ENCODE measurements around the gene P2RX3.

The P2RX3 gene

GRCh38 chr11:57321388-57322255 is 16.5 kb upstream of the P2RX3 start:
- Histone ChIP-seq H3K36me3 (ENCODE audit: control insufficient read depth in 1 of 2, insufficient read depth in 2 of 2, low read length in 2 of 2) (peaks cover 18 to 29% of the 10 kb centered on the region in 2 donors), H3K4me1 (ENCODE audit: control insufficient read depth in 1 of 2, insufficient read depth in 2 of 2, low read length in 2 of 2) (peaks cover 30 to 50% of the 10 kb centered on the region in 2 donors), H3K27ac (ENCODE audit: low read length) (peak overlapping the region; percentile 82), H3K9me3 (ENCODE audit: control insufficient read depth in 1 of 2, low read length in 2 of 2) (no peaks in the 10 kb centered on the region), H3K27me3 (ENCODE audit: low read depth, low read length) (no peaks in the 10 kb centered on the region), H3K4me3 (ENCODE audit: low read depth in 1 of 2, low read length in 2 of 2) (peak overlapping the region; percentile 34 to 52)

GRCh38 chr11:57322256-57323166 is 15.6 kb upstream of the P2RX3 start:
- Histone ChIP-seq H3K4me1 (ENCODE audit: control insufficient read depth in 1 of 2, insufficient read depth in 2 of 2, low read length in 2 of 2) (peaks cover 25 to 41% of the 10 kb centered on the region in 2 donors), H3K36me3 (ENCODE audit: control insufficient read depth in 1 of 2, insufficient read depth in 2 of 2, low read length in 2 of 2) (peaks cover 18 to 28% of the 10 kb centered on the region in 2 donors), H3K9me3 (ENCODE audit: control insufficient read depth in 1 of 2, low read length in 2 of 2) (no peaks in the 10 kb centered on the region), H3K4me3 (ENCODE audit: low read depth in 1 of 2, low read length in 2 of 2) (peak overlapping the region; percentile 78 to 83), H3K27ac (ENCODE audit: low read length) (peak overlapping the region; percentile 82), H3K27me3 (ENCODE audit: low read depth, low read length) (no peaks in the 10 kb centered on the region)

GRCh38 chr11:57323167-57323854 is 14.8 kb upstream of the P2RX3 start:
- Histone ChIP-seq H3K4me3 (ENCODE audit: low read depth in 1 of 2, low read length in 2 of 2) (peak overlapping the region; percentile 78 to 83), H3K4me1 (ENCODE audit: control insufficient read depth in 1 of 2, insufficient read depth in 2 of 2, low read length in 2 of 2) (peaks cover 18 to 33% of the 10 kb centered on the region in 2 donors), H3K36me3 (ENCODE audit: control insufficient read depth in 1 of 2, insufficient read depth in 2 of 2, low read length in 2 of 2) (peaks cover 19 to 33% of the 10 kb centered on the region in 2 donors), H3K27ac (ENCODE audit: low read length) (peak overlapping the region; percentile 82), H3K27me3 (ENCODE audit: low read depth, low read length) (no peaks in the 10 kb centered on the region), H3K9me3 (ENCODE audit: control insufficient read depth in 1 of 2, low read length in 2 of 2) (no peaks in the 10 kb centered on the region)

GRCh38 chr11:57323855-57324153 is 14.3 kb upstream of the P2RX3 start:
- no peaks in the 10 kb centered on the region for H3K9me3 ChIP-seq (ENCODE audit: control insufficient read depth in 1 of 2, low read length in 2 of 2)
- peak overlapping the region; percentile 78 to 83 for H3K4me3 ChIP-seq (ENCODE audit: low read depth in 1 of 2, low read length in 2 of 2)
- H3K36me3 ChIP-seq (ENCODE audit: control insufficient read depth in 1 of 2, insufficient read depth in 2 of 2, low read length in 2 of 2), result peaks cover 21 to 38% of the 10 kb centered on the region in 2 donors
- peaks cover 18 to 29% of the 10 kb centered on the region in 2 donors for H3K4me1 ChIP-seq (ENCODE audit: control insufficient read depth in 1 of 2, insufficient read depth in 2 of 2, low read length in 2 of 2)
- no peaks in the 10 kb centered on the region for H3K27me3 ChIP-seq (ENCODE audit: low read depth, low read length)
- H3K27ac ChIP-seq (ENCODE audit: low read length), result peak overlapping the region; percentile 82

- peak overlapping the region; percentile 82 for H3K27ac ChIP-seq (ENCODE audit: low read length)
- peaks cover 18 to 29% of the 10 kb centered on the region in 2 donors for H3K4me1 ChIP-seq (ENCODE audit: control insufficient read depth in 1 of 2, insufficient read depth in 2 of 2, low read length in 2 of 2)
- peaks cover 21 to 43% of the 10 kb centered on the region in 2 donors for H3K36me3 ChIP-seq (ENCODE audit: control insufficient read depth in 1 of 2, insufficient read depth in 2 of 2, low read length in 2 of 2)
- H3K9me3 ChIP-seq (ENCODE audit: control insufficient read depth in 1 of 2, low read length in 2 of 2), result no peaks in the 10 kb centered on the region
- peak overlapping the region; percentile 78 to 83 for H3K4me3 ChIP-seq (ENCODE audit: low read depth in 1 of 2, low read length in 2 of 2)
- no peaks in the 10 kb centered on the region for H3K27me3 ChIP-seq (ENCODE audit: low read depth, low read length)
Measured at GRCh38 chr11:57324154-57324885, 13.8 kb upstream of the P2RX3 start.

GRCh38 chr11:57324886-57325734 is 13.0 kb upstream of the P2RX3 start, which contains the start of gene TNKS1BP1:
Gene TNKS1BP1, minus strand, starts transcription at chr11:57324952. Its CDS starts 3,067 bp downstream, at chr11:57321885.
- Histone ChIP-seq H3K4me1 (ENCODE audit: control insufficient read depth in 1 of 2, insufficient read depth in 2 of 2, low read length in 2 of 2) (peaks cover 18 to 26% of the 10 kb centered on the region in 2 donors), H3K27me3 (ENCODE audit: low read depth, low read length) (no peaks in the 10 kb centered on the region), H3K4me3 (ENCODE audit: low read depth in 1 of 2, low read length in 2 of 2) (peak within 1 kb of the TSS; percentile 78 to 83), H3K9me3 (ENCODE audit: control insufficient read depth in 1 of 2, low read length in 2 of 2) (no peaks in the 10 kb centered on the region), H3K27ac (ENCODE audit: low read length) (peak within 1 kb of the TSS; percentile 89), H3K36me3 (ENCODE audit: control insufficient read depth in 1 of 2, insufficient read depth in 2 of 2, low read length in 2 of 2) (peaks cover 24 to 47% of the 10 kb centered on the region in 2 donors)

- Histone ChIP-seq H3K4me3 (ENCODE audit: low read depth in 1 of 2, low read length in 2 of 2) (peak overlapping the region; percentile 76 to 83), H3K27ac (ENCODE audit: low read length) (peak overlapping the region; percentile 89), H3K36me3 (ENCODE audit: control insufficient read depth in 1 of 2, insufficient read depth in 2 of 2, low read length in 2 of 2) (peaks cover 30 to 49% of the 10 kb centered on the region in 2 donors), H3K9me3 (ENCODE audit: control insufficient read depth in 1 of 2, low read length in 2 of 2) (no peaks in the 10 kb centered on the region), H3K27me3 (ENCODE audit: low read depth, low read length) (no peaks in the 10 kb centered on the region), H3K4me1 (ENCODE audit: control insufficient read depth in 1 of 2, insufficient read depth in 2 of 2, low read length in 2 of 2) (peaks cover 18 to 21% of the 10 kb centered on the region in 2 donors)
Measured at GRCh38 chr11:57325735-57326048, 12.5 kb upstream of the P2RX3 start.

- H3K4me1 ChIP-seq (ENCODE audit: control insufficient read depth in 1 of 2, insufficient read depth in 2 of 2, low read length in 2 of 2), result peaks cover 16 to 21% of the 10 kb centered on the region in 2 donors
- H3K4me3 ChIP-seq (ENCODE audit: low read depth in 1 of 2, low read length in 2 of 2), result no peak overlapping the region
- H3K9me3 ChIP-seq (ENCODE audit: control insufficient read depth in 1 of 2, low read length in 2 of 2), result no peaks in the 10 kb centered on the region
- H3K27ac ChIP-seq (ENCODE audit: low read length), result no peak overlapping the region
- no peaks in the 10 kb centered on the region for H3K27me3 ChIP-seq (ENCODE audit: low read depth, low read length)
- H3K36me3 ChIP-seq (ENCODE audit: control insufficient read depth in 1 of 2, insufficient read depth in 2 of 2, low read length in 2 of 2), result peaks cover 50 to 66% of the 10 kb centered on the region in 2 donors
Measured at GRCh38 chr11:57327721-57328120, 10.4 kb upstream of the P2RX3 start.

GRCh38 chr11:57330029-57330428 is 8.1 kb upstream of the P2RX3 start:
- Histone ChIP-seq H3K36me3 (ENCODE audit: control insufficient read depth in 1 of 2, insufficient read depth in 2 of 2, low read length in 2 of 2) (peaks cover 57 to 61% of the 10 kb centered on the region in 2 donors), H3K4me3 (ENCODE audit: low read depth in 1 of 2, low read length in 2 of 2) (no peak overlapping the region), H3K4me1 (ENCODE audit: control insufficient read depth in 1 of 2, insufficient read depth in 2 of 2, low read length in 2 of 2) (peaks cover 7 to 21% of the 10 kb centered on the region in 2 donors), H3K27me3 (ENCODE audit: low read depth, low read length) (no peaks in the 10 kb centered on the region), H3K9me3 (ENCODE audit: control insufficient read depth in 1 of 2, low read length in 2 of 2) (no peaks in the 10 kb centered on the region), H3K27ac (ENCODE audit: low read length) (no peak overlapping the region)

- H3K27ac ChIP-seq (ENCODE audit: low read length), result no peak overlapping the region
- peaks cover 3 to 16% of the 10 kb centered on the region in 2 donors for H3K4me1 ChIP-seq (ENCODE audit: control insufficient read depth in 1 of 2, insufficient read depth in 2 of 2, low read length in 2 of 2)
- no peaks in the 10 kb centered on the region for H3K27me3 ChIP-seq (ENCODE audit: low read depth, low read length)
- H3K36me3 ChIP-seq (ENCODE audit: control insufficient read depth in 1 of 2, insufficient read depth in 2 of 2, low read length in 2 of 2), result peaks cover 53 to 55% of the 10 kb centered on the region in 2 donors
- no peaks in the 10 kb centered on the region for H3K9me3 ChIP-seq (ENCODE audit: control insufficient read depth in 1 of 2, low read length in 2 of 2)
- no peak overlapping the region for H3K4me3 ChIP-seq (ENCODE audit: low read depth in 1 of 2, low read length in 2 of 2)
Measured at GRCh38 chr11:57331720-57332119, 6.4 kb upstream of the P2RX3 start.
